Peyer's patch (tissue), 4 donors: ENCODE data around the gene FUT7. TPM values are rescaled to one million over a fixed set of nuclear protein-coding genes. Genes with fewer than 3 reads are reported as not detected.

ENCODE experiments used
- DNase-seq, 3 donors: peaks; one replicate each; pipeline ENCODE4 v3.0.0-alpha.2; 2017 to 2019
- H3K27ac ChIP-seq, 4 donors: fragments of 200-600 bp; sonication (generic); one replicate each; pipeline ENCODE4 v1.5.1; 2016 to 2019
- H3K27me3 ChIP-seq, 2 donors: fragments of 200-600 bp; sonication (generic); one replicate each; pipeline ENCODE4 v1.5.1; 2019
- H3K36me3 ChIP-seq, 3 donors: fragments of 200-600 bp; sonication (generic); one replicate each; pipeline ENCODE4 v1.5.1; 2016 to 2019
- H3K4me1 ChIP-seq, 4 donors: fragments of 200-600 bp; sonication (generic); one replicate each; pipeline ENCODE4 v1.5.1; 2016 to 2019
- H3K4me3 ChIP-seq, 4 donors: fragments of 200-600 bp; sonication (generic); 1 replicate in 3 of 4; 2 replicates in 1 of 4; pipeline ENCODE4 v1.5.1; 2016 to 2019; ENCODE audit warnings: mild to moderate bottlenecking in 1 of 4
- H3K9me3 ChIP-seq, 4 donors: fragments of 200-600 bp; sonication (generic); one replicate each; pipeline ENCODE4 v1.5.1; 2016 to 2019; ENCODE audit warnings: mild to moderate bottlenecking in 1 of 4
- POLR2A ChIP-seq, 2 donors: fragments of 450-650 bp; IDR thresholded peaks; one replicate each; pipeline ENCODE4 v1.5.1; 2017; ENCODE audit warnings: antibody characterized with exemption in 2 of 2, mild to moderate bottlenecking in 2 of 2, moderate library complexity in 2 of 2
- total RNA-seq, 4 donors: library from RNA; depleted of rRNA; stranded (reverse); fragments of >200 nt; gene quantifications; one replicate each; pipeline ENCODE4 v1.1.0, GENCODE V29; 2016
- TF ChIP-seq, protein P1 (sequence below), 6 experiments: fragments of 450-650 bp in 4 of 6; fragments of 200-600 bp in 2 of 6; sonication (generic) in 1 of 6; IDR thresholded peaks; one replicate each; pipeline ENCODE4 v1.5.1; 2017 to 2019; ENCODE audit warnings: antibody characterized with exemption in 6 of 6, mild to moderate bottlenecking in 3 of 6, moderate library complexity in 1 of 6

Gene FUT7
- total RNA-seq, 4 donors from 2014 or later: not detected

GRCh38 chr9:137049544-137050449 lies 17.9 kb upstream of the FUT7 start:
- H3K36me3 ChIP-seq: no peaks in the 10 kb centered on the region
- peak; percentile 31 to 85 (median 80) for DNase-seq
- no peak for TF ChIP-seq POLR2A (IDR thresholded peaks at IDR 0.05)
- TF ChIP-seq, protein P1, sequence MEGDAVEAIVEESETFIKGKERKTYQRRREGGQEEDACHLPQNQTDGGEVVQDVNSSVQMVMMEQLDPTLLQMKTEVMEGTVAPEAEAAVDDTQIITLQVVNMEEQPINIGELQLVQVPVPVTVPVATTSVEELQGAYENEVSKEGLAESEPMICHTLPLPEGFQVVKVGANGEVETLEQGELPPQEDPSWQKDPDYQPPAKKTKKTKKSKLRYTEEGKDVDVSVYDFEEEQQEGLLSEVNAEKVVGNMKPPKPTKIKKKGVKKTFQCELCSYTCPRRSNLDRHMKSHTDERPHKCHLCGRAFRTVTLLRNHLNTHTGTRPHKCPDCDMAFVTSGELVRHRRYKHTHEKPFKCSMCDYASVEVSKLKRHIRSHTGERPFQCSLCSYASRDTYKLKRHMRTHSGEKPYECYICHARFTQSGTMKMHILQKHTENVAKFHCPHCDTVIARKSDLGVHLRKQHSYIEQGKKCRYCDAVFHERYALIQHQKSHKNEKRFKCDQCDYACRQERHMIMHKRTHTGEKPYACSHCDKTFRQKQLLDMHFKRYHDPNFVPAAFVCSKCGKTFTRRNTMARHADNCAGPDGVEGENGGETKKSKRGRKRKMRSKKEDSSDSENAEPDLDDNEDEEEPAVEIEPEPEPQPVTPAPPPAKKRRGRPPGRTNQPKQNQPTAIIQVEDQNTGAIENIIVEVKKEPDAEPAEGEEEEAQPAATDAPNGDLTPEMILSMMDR (IDR thresholded peaks at IDR 0.05): peak in 4 of 6 experiments; percentile 44 to 76 (median 71)
- H3K9me3 ChIP-seq: no peaks in the 10 kb centered on the region
- peaks cover 12 to 45% (median 23%) of the 10 kb centered on the region in 4 donors for H3K4me1 ChIP-seq
- H3K27me3 ChIP-seq: peaks cover 0 to 29% of the 10 kb centered on the region in 2 donors
- no peak overlapping the region for H3K27ac ChIP-seq
- H3K4me3 ChIP-seq: no peak overlapping the region

DNA sequence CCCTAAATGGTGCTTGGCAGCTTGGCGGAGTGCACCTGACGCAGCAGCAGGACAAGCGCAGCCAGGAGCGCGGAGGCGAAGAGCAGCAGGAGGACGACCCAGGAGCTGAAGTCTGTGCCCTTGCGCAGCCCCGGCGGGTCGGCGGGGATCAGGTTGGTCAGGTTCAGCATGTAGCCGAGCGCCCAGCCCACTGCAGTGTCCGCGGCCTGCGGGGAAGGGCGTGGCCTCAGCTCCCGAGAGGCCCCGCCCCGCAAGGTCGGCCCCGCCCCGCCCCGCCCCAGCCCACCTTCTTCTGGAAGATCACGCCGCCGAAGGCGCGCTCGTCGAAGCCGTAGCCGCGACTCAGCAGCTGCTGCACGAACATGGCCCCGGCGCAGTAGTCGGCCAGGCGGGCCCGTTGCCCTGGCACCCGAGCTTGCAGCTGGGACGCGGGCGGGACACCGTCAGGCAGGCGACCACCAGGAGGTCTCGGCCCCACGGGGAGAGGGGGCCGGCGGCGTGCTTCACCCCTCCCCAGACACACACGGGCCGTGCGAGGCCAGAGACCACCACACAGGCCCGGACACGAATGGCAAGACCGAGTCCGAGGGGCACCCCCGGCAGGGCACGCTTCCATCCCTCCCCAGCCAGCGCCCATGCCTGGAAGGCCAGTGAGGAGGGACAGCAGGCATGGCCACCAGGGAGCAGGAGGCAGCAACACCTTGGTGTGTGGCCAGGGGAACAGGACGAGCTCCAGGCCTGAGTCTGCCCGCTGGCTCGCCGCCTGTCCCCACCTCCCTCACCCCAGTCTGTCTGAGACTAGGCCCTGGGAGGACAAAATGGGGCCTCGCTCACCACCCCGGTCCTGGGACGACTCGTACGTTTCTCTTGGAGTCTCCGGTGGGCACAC lies 17.0 kb upstream of the FUT7 start:
- Histone ChIP-seq H3K9me3 (no peaks in the 10 kb centered on the region), H3K4me3 (no peak overlapping the region), H3K36me3 (no peaks in the 10 kb centered on the region), H3K27me3 (peaks cover 0 to 32% of the 10 kb centered on the region in 2 donors), H3K27ac (no peak overlapping the region), H3K4me1 (peaks cover 12 to 45% (median 20%) of the 10 kb centered on the region in 4 donors)
- no peak for DNase-seq
- no peak for TF ChIP-seq POLR2A (IDR thresholded peaks at IDR 0.05)
- TF ChIP-seq, protein P1 (IDR thresholded peaks at IDR 0.05): no peak

DNA sequence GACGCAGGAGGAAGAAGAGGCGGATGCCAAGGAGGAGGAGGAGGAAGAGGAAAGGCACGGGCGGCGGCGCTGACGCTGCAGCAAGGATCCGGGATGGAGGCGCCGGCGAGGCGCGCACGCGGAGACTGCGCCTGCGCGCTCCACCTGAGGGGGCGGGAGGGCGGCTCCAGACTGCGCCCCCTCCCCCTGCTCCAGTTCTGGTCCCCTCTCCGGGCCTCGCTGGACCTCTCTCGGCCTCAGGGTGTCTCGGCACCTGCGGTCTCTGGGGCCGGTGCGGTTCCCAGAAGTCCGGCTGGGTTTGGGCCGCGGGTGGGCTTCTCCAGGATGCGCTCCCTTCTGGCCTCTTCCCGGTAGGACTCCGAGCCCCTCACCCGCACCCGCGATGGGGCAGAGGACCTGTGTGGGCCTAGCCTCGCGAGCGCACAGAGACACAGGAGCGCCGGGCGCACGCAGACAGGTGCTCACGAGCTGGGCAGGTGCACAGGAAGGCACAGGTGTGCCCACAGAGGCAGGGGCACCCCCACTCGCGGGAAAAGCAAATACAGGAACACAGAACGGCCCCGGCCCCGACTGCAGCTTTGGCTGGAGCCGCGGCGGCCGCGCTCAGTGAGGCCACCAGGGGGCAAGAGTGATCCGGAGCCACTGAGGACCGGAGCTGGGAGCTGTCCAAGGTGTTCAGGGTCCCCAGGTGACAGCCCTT lies 14.3 kb upstream of the FUT7 start, which contains the start of gene NPDC1:
Gene NPDC1, minus strand, starts transcription at position 90 of the 700 bp plus-strand sequence. CDS start 188 bp downstream, outside the sequence.
- DNase-seq: peak; percentile 73 to 92 (median 89)
- Histone ChIP-seq H3K27me3 (peaks cover 0 to 23% of the 10 kb centered on the region in 2 donors), H3K27ac (peak within 1 kb of the TSS in 3 of 4 donors; percentile 46 to 62 (median 57)), H3K9me3 (no peaks in the 10 kb centered on the region), H3K4me1 (peaks cover 5 to 42% (median 10%) of the 10 kb centered on the region in 4 donors), H3K4me3 (peak within 1 kb of the TSS; percentile 28 to 63 (median 48)), H3K36me3 (no peaks in the 10 kb centered on the region)
- TF ChIP-seq, protein P1 (IDR thresholded peaks at IDR 0.05): peak; percentile 62 to 88 (median 82)
- TF ChIP-seq POLR2A (IDR thresholded peaks at IDR 0.05): no peak

- Histone ChIP-seq H3K4me3 (peak overlapping the region; percentile 28 to 63 (median 48)), H3K27me3 (peaks cover 0 to 23% of the 10 kb centered on the region in 2 donors), H3K36me3 (no peaks in the 10 kb centered on the region), H3K9me3 (no peaks in the 10 kb centered on the region), H3K4me1 (peaks cover 5 to 42% (median 10%) of the 10 kb centered on the region in 4 donors), H3K27ac (peak overlapping the region in 3 of 4 donors; percentile 46 to 62 (median 57))
- DNase-seq: no peak
- TF ChIP-seq, protein P1 (IDR thresholded peaks at IDR 0.05): no peak
- TF ChIP-seq POLR2A (IDR thresholded peaks at IDR 0.05): no peak
Measured at GRCh38 chr9:137045294-137046087, 13.6 kb upstream of the FUT7 start.
